Fibroblast of skin of scalp (primary cell): ENCODE results near the gene PLA1A. TPM values are rescaled to one million over a fixed set of nuclear protein-coding genes. Genes with fewer than 3 reads are reported as not detected.
A peak's percentile ranks its signal among the peaks of the same experiment; 100 is the strongest.
"Not testable (repeated sequence)": the region's sequence is repeated elsewhere in the genome, so short reads cannot be mapped to it uniquely, and the experiment has no call there.

Experiments
- DNase-seq: peaks from one replicate; pipeline ENCODE4 v3.0.0-alpha.2; 2013
- polyA plus RNA-seq, 2 experiments: library from polyadenylated mRNA; unstranded; fragments of 120-200 nt; gene quantifications; one replicate each; pipeline ENCODE4 v1.2.1, GENCODE V29; 2013; ENCODE audit not compliant: insufficient read length in 2 of 2

Gene PLA1A, protein sequence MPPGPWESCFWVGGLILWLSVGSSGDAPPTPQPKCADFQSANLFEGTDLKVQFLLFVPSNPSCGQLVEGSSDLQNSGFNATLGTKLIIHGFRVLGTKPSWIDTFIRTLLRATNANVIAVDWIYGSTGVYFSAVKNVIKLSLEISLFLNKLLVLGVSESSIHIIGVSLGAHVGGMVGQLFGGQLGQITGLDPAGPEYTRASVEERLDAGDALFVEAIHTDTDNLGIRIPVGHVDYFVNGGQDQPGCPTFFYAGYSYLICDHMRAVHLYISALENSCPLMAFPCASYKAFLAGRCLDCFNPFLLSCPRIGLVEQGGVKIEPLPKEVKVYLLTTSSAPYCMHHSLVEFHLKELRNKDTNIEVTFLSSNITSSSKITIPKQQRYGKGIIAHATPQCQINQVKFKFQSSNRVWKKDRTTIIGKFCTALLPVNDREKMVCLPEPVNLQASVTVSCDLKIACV
- polyA plus RNA-seq (2013, experiment 1 of 2; ENCODE audit: insufficient read length): not detected
- not detected for polyA plus RNA-seq (2013, experiment 2 of 2; ENCODE audit: insufficient read length)

DNA sequence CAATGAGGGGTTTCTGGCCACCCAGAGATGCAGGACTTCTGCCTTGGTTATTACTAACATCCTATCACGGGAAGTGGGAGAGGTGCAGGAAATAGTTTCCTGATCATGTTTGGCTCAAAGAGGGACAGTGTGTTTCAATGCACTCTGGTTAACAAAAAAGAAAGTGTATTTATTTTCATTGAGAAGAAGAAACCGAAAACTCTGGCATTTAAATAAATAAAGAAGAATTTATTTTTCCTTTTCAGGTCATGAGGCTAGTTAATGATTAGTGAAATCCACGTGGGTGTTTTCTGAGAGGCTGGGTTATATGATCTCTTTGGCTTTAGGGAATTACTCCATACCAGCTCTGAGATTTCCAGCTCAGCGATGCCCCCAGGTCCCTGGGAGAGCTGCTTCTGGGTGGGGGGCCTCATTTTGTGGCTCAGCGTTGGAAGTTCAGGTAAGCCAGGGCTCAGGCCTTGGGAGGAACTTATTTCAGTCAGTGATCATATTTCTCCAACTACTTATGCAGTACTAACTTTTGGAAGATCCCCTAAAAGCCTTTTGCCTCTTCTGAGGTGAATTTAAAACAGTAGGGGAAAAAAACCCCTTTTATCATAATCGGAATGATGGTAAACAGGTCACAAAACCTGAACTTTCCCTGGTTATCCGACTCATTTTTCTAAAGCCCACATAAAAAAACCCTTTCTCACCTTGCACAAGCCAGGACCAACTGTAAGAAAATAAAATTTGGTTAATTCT is at the start of gene PLA1A:
PLA1A (plus strand) TSS at position 338 of the 741 bp plus-strand sequence; CDS start at position 367, 29 bp downstream.
- DNase-seq: no peak

DNA sequence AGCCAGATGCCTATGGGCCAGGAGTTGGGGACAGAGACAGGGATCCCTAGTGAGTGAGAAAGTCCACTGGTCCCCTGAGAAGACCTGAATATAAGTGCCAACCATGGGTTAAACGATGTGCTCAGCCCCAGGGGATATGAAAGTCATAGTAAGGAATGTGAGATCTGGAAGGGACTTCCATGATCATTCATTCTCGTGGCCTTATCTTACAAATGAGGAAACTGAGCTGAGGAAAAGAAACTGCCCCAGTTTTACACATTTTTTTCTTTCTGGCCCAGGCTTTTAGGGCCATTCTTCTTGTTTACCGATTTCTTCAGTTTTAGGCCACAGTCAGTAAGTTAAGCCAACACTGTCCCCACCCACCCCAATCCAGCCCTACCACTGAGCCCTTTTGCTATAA is 49.3 kb upstream of the PLA1A start:
- DNase-seq: peak; percentile 6

DNA sequence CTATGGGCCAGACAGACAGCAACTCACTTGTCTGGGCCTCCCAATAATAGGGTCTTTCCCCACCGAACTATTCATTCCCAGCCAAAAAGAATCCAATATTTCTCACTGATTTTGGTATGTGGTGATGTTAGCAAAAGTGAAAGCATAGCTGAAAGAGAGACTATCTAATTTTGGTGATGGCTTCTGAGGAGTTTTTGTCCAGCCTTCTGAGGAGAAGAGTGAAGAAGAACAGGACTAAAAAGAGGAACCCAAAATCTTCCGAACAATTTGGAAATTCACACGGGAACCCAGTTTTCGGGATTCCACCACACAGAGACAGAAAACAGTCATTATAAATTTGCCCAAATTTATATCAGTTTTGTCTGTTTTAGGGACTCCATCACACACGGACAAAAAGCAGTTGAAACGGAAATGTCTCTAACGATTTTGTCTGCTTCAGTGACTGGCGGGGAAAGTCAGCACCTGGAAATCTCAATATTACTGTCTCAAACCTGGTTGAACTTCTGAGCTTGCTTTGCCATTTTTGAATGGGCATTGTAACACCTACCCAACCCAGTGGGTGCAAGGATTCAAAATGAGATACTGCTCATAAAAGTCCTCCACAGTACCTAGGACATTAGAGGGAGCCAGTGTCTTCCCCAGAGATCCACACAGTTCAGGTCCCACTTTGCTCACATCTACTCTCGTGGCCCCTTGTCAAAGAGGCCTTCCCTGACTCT is 47.3 kb upstream of the PLA1A start:
- no peak for DNase-seq

DNA sequence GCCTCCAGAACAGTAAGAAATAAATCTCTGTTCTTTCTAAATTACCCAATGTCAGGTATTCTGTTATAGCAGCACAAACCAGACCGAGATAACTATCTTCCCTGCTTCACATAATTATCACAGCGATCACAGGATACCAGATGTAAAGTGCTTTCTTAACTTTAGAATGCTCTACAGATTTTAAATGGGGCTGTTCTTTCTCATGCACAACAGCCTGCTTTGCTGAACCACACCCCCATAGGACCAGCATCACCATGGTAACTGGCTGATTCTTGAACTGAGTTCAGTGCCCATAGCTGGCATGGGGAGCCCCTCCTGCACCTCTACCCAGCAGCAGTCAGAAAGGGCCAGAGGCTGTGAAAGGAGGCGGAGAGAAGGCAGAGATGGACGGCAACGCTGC is 46.1 kb upstream of the PLA1A start:
- DNase-seq: no peak

DNA sequence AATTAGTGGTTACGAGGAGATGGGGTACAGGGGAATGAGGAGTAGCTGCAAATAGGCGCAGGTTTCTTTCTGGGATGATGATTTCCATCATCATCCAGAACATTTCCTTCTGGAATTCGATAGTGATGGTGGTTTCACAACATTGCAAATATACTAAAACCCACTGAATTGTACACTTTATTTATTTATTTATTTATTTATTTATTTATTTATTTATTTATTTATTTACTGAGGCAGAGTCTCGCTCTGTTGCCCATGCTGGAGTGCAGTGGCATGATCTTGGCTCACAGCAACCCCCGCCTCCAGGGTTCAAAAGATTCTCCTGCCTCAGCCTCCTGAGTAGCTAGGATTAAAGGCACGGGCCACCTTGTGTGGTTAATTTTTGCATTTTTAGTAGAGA is 44.8 kb upstream of the PLA1A start:
- not testable (repeated sequence) for DNase-seq

DNA sequence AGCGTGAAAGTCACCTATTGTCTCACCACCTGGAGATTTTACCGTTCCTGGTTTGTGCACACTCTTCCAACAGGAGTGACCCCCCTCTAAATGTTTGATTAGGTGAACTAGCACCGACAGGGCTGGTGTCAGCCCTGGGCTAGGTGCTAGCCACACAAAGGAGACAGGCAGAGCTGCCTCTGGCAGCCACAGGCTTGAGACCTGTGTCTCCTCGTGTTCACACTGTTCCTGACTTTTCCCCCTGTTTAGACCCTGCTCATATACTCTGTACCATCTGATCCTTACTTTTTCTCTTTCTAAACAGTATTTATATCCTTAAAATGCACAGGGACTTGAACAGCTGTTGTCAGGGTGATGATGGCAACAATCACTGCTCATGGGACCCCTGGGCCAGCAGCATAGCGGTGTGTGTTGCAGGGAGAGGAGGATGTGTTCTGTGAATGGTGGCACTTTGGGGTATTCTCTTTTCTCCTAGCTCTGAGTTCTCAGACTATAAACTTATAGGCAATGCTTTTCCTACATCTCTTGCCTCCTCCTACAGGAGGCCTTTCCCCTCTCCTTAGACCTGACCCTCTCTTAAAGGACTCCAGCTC is 43.8 kb upstream of the PLA1A start:
- no peak for DNase-seq

DNA sequence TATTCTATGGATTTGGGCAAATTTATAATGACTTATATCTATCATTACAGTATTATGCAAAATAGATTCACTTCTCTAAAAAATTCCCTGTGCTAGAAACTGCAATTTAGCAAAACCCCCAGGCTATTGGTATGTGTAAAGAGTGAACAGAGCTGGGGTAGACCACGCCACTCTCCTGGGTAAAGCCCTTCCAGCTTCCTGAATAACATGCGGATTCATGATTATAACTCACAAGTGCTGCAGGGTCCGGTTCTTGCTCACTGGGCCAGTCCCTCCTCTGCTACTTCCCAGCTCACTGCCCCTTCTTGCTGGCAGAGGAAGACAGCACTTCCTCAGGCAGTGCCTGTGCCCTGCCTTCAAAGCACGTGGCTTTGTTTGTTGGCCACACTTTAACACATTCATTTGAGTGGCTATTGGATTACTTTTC is 42.4 kb upstream of the PLA1A start:
- DNase-seq: no peak

DNA sequence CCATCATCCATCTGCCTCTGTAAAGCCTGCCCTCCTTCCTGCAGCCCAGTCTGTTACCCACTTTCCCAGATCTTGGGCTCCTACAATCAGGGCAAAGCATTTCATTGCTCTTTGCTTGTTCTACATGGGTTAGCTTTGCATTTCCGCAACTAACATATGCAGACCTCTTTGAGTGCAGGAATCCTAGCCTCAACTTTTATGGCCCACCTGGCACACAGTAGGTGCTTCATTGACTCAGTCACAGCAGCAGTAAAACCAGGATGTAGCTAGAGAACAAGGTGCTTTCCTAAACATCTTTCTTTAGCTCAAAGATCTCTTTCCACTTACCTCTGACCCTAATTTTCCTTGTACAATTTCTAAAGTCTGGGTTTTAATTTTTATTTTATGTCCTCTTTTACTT is 41.8 kb upstream of the PLA1A start:
- no peak for DNase-seq

DNA sequence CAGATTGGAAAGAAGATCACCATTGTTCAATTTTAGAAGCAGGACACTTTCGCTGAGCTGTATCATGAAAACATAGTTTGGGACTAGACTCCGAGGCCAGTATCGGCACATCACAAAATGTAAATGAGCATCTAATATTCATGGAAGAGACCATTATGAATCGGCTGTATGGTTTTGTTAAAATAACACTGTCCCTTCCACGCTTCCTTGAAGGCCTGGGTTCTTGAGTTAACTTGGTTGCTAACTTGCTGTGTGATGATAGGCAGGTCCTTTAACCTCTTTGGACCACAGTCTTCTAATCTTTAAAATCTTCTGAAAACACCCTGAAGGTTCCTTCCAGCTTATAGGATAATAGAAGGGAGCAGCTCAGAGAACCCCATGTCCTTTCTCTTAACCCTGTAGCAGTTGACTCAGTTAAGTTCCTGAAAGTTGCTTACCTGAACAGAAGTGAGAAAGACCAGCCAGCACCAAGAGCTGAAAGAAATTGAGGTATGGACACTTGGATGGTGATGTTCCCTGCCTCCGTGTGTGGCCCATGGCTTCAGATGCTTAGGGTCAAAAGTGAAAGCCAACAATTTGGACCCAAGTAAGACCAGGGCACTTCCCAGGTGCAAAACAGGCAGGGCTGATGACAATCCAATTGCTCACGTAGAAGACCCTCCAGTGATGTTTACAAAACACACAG is 40.4 kb upstream of the PLA1A start:
- DNase-seq: no peak

DNA sequence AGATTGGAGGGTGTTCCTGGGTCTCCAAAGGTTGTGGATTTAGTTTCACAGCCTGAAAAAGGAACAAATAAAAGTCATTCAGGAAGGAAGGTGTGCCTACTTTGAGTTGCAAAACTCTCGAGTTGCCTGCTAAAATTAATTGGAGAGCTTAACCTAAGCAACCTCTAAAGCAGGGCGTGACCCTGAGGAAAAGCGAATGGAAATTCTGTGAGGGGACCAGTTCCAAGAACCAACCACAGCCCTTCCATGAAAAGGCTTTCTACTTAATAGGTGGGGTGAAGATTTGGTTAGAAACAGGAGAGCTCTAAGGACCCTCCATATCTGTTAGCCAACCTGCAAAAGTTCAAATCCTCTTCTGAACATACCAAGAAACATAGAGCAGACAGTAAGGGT is 39.8 kb upstream of the PLA1A start:
- DNase-seq: no peak

DNA sequence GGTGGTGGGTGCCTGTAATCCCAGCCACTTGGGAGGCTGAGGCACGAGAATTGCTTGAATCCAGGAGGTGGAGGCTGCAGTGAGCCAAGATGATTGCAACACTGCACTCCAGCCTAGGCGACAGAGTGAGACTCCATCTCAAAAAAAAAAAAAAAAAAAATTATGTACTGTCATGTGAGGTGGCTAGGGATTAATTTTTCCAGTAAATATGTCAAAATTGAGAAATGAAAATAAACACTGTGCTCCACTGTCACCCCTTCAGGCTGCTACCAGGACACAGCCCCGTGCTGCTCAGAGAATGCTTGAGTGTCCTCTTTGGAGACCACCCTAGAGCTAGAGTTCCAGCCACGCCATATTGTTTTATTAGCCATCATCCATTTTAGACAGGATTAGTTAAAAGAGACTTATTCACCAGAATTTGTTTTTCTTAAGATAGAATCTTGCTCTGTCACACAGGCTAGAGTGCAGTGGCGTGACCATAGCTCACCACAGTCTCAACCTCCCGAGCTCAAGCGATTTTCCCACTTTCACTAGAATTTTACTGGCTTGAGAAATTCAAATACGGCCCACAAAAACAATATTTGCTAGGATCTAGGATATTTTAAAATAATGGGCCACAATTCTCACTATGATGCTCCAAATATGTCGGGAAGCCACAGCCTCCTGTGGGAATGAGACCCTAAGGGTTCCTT is 38.9 kb upstream of the PLA1A start:
- no peak for DNase-seq

DNA sequence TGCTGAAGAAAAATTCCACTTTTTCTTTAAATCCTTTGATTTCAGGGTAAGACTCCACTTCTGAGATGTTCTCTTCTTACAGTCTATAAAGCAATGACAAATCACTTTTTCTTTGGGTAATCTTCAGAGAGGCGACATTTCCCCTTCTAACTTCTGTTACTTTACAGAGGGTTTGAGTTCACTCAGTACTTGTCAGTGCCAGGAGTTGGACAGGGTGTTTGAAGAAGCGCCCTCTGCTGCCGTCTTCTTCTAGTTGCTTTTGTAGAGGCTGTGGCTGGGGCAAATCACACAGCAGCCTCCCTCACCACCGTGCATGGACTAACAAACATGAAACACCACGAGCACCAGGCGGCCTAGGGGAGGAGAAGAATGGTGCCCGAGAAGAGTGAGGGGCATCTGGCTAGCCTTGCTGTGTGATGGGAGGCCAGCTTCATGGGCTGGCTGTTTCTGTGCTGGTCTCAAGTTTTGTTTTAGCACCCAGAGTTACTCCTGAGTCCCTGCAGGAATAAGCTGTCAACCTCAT is 38.2 kb upstream of the PLA1A start, which contains the start of gene CD80:
CD80 (minus strand) TSS at position 174 of the 523 bp plus-strand sequence. CDS start 1,886 bp downstream, outside the sequence.
- DNase-seq: peak; percentile 37

DNA sequence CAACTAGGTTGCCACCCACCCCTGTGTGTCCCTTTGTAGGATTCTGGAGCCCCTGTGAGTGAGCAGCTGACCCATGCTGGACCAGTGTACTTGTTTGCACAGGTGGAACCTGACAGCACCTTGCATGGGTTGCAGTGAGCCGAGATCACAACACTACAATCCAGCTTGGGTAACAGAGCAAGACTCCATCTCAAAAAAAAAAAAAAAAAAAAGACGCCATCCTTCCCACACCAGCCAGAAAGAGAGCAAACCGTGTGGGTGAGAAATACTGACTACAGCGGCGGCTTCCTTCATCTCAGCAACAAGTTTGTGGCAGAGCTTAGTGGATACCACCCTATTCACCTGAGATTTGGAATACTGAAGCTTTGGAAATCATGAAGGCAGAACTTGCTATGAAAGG is 37.5 kb upstream of the PLA1A start:
- no peak for DNase-seq

DNA sequence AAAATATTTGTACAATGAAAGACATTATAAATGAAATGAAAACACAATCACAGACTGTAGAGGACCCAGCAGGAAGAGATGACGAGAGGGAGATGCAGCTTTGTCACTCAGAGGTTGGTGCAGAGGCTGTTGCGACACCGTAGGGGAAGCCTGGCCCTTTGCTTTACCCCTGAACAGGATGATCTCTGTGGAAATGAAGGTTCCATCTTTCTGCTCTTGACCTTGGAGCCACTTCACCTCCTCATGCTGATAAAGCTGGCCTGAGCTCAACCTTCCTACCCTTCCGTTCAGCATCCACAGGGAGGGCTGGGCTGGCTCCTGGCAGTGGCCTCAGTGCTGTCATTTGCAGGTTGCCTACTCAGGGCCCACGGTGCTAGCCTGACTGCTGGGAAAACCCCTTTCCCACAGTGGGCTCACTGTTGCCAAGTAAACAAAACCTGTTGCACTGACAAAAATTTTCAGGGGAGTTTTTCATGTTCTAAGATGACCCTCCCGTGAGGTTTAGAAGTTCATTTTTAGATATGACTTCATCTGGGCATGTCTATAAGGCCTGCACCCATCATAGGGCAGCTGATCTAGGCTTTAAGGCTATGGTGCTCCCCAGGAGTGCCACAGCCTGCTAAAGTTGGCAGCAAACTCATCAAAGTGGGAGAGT is 35.3 kb upstream of the PLA1A start:
- no peak for DNase-seq

DNA sequence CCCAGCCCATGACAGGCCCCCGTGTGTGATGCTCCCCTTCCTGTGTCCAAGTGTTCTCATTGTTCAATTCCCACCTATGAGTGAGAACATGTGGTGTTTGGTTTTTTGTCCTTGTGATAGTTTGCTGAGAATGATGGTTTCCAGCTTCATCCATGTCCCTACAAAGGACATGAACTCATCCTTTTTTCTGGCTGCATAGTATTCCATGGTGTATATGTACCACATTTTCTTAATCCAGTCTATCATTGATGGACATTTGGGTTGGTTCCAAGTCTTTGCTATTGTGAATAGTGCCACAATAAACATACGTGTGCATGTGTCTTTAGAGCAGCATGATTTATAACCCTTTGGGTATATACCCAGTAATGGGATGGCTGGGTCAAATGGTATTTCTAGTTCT is 34.4 kb upstream of the PLA1A start:
- DNase-seq: not testable (repeated sequence)

DNA sequence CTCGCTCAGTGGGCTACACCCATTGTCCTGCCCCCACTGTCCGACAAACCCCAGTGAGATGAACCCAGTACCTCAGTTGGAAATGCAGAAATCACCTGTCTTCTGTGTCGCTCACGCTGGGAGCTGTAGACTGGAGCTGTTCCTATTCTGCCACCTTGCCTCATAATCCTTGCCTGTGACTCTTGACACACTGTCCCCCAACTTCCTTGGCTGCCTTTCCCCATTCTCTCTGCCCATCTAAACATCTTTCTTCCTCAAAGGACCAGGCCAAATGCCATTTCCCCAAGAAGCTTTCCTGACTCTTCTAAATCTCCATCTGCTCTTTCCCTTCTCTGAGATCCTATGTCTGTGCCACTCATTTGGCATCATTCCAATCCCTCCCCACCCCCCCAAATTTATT is 28.5 kb upstream of the PLA1A start:
- no peak for DNase-seq

DNA sequence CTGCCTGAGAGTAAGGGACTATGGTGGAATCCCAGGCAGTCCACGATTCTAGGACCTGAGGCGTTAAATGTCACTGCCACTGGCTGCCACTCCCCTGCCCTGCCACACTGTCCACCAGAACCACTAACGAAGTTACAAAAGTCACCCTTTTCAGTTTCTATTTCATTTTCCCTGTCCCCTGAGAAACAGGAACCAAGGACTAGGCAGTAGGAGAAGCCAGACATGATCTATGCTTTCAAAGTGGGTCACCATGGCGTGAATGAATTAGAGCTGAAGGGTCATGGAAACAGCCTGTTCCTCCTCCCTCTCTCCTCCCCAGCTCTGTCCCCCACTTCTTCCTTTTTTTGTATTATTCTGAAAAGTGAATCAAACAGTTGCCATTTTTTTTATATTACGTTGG is 27.5 kb upstream of the PLA1A start:
- no peak for DNase-seq

DNA sequence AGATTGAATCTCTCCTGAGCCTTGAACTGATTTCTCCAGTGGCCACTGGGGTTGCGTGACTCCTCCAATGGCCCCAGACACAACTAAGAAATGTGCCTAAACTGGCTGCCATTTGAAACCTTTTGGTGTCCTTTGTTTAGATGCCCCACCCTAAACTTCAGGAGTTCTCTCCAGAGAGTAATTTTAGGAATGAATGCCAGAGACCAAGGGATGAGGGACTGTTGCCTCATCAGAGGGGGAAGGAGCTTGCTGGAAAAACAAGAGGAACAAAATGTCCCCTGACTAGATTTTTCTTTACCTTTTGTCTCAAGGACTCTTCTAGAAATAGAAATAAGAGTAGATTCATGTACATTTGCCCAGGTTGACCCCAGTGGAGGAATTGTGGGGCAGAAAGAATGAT is 26.5 kb upstream of the PLA1A start:
- no peak for DNase-seq

DNA sequence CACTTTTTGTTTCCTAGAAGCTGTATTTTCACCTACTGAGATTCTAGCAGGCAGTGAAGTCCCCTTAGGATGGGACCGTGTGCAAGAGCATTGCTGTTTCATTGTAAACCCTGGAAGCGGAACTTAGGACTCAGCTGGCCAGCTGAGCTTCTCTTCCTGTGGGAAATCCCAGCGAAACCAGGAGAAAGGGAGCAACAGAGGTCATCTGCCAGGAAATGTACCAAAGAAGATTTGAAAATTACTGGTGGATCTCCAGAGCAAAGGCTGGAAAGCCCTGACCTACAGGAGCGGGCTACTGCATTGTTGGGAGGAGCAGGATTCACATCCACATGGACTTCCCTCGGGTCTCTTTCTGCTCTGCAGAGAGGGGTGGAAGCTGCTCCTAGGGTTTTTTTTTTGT is 26.0 kb upstream of the PLA1A start:
- no peak for DNase-seq

DNA sequence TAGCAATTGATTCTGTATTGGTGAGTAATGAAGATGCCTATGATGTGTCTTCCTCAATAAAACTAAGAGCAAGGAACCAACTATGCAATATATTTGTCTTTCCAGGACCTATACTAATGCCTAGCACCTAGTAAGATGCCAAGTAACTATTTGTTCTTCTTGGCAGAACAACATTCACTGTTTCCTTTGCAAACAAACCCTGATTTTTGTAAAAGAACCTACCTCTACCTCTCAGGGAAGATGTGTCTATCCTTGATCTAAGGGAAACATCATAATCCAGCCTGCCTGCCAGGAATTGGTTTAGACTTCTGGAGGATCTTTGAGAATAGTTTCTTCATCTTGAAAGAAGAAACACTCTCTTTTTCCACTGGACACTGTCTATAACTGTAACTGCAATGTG is 22.2 kb upstream of the PLA1A start:
- DNase-seq: no peak
